WERI-Rb-1 (cell line): ENCODE measurements around the gene ZNF133.
"Not testable (repeated sequence)": the region's sequence is repeated elsewhere in the genome, so short reads cannot be mapped to it uniquely, and the experiment has no call there.

Experiments used
- DNase-seq: peaks from one replicate; pipeline ENCODE4 v3.0.0-alpha.2; 2020
- H3K27ac ChIP-seq: fragments of 250-450 bp; sonication (Bioruptor Pico); 2 replicates; pipeline ENCODE4 v1.5.1; 2020; ENCODE audit warnings: mild to moderate bottlenecking, moderate library complexity
- H3K27me3 ChIP-seq: fragments of 250-450 bp; sonication (Bioruptor Pico); 2 replicates; pipeline ENCODE4 v1.5.1; 2021; ENCODE audit warnings: mild to moderate bottlenecking, low read depth, moderate library complexity; ENCODE audit not compliant: insufficient read depth, severe bottlenecking
- H3K36me3 ChIP-seq: fragments of 250-450 bp; sonication (Bioruptor Pico); 2 replicates; pipeline ENCODE4 v1.5.1; 2020; ENCODE audit warnings: mild to moderate bottlenecking, moderate library complexity
- H3K4me3 ChIP-seq: 2 replicates; pipeline ENCODE4 v1.5.1; 2011; ENCODE audit warnings: low read depth, mild to moderate bottlenecking, control low read depth, low read length
- H3K9me3 ChIP-seq: fragments of 250-450 bp; sonication (Bioruptor Pico); 2 replicates; pipeline ENCODE4 v1.5.1; 2021; ENCODE audit warnings: mild to moderate bottlenecking, moderate library complexity; ENCODE audit not compliant: severe bottlenecking
- TF ChIP-seq, protein P1 (sequence below): IDR thresholded peaks from 2 replicates; pipeline ENCODE4 v1.5.1; 2011; ENCODE audit warnings: low read depth, mild to moderate bottlenecking, control low read depth, inconsistent platforms, low read length

The ZNF133 gene

GRCh38 chr20:18331694-18332093 lies 43.4 kb downstream of the ZNF133 start:
- no peak for DNase-seq
- no peak overlapping the region for H3K4me3 ChIP-seq
- no peaks in the 10 kb centered on the region for H3K27me3 ChIP-seq
- TF ChIP-seq, protein P1, sequence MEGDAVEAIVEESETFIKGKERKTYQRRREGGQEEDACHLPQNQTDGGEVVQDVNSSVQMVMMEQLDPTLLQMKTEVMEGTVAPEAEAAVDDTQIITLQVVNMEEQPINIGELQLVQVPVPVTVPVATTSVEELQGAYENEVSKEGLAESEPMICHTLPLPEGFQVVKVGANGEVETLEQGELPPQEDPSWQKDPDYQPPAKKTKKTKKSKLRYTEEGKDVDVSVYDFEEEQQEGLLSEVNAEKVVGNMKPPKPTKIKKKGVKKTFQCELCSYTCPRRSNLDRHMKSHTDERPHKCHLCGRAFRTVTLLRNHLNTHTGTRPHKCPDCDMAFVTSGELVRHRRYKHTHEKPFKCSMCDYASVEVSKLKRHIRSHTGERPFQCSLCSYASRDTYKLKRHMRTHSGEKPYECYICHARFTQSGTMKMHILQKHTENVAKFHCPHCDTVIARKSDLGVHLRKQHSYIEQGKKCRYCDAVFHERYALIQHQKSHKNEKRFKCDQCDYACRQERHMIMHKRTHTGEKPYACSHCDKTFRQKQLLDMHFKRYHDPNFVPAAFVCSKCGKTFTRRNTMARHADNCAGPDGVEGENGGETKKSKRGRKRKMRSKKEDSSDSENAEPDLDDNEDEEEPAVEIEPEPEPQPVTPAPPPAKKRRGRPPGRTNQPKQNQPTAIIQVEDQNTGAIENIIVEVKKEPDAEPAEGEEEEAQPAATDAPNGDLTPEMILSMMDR: no peak
- H3K36me3 ChIP-seq: no peaks in the 10 kb centered on the region
- peaks cover 8% of the 10 kb centered on the region for H3K9me3 ChIP-seq
- H3K27ac ChIP-seq: no peak overlapping the region

DNA sequence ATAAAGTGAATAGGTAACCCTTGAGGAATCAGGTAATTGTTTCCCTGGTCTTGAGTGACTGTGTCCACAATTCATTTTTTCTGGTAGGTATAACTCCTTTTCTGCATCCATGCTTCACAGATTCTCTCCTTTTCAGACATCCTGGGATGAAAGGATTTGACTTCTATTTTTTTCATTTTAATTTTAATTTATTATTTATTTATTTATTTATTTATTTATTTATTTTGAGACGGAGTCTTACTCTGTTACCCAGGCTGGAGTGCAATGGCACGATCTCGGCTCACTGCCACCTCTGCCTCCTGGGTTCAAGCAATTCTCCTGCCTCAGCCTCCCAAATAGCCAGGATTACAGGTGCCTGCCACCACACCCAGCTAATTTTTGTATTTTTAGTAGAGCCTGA lies 61.4 kb downstream of the ZNF133 start:
- H3K4me3 ChIP-seq, H3K9me3 ChIP-seq, H3K27me3 ChIP-seq, H3K27ac ChIP-seq, DNase-seq, H3K36me3 ChIP-seq: not testable (repeated sequence)

DNA sequence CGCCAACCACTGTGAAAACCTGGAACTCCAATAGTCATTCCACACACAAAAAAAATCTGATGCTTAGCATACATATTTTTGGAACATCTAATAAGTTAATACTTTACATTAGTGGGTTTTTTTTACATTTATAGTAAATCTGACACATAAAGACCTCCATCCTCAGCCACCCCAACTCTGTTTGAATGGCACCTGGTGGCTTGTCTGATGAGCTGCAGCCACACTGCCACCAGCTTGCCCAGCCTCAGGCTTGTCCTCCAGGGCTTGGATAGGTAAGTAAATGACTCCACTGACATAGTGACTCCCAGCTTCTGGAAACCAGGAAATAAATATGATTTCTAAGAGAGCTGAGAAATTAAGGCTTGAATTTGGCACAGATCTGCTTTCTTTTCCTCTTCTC lies 71.5 kb downstream of the ZNF133 start:
- DNase-seq: no peak
- H3K4me3 ChIP-seq: no peak overlapping the region
- TF ChIP-seq, protein P1: no peak
- H3K36me3 ChIP-seq: no peaks in the 10 kb centered on the region
- H3K27me3 ChIP-seq: no peaks in the 10 kb centered on the region
- H3K9me3 ChIP-seq: no peaks in the 10 kb centered on the region
- no peak overlapping the region for H3K27ac ChIP-seq

DNA sequence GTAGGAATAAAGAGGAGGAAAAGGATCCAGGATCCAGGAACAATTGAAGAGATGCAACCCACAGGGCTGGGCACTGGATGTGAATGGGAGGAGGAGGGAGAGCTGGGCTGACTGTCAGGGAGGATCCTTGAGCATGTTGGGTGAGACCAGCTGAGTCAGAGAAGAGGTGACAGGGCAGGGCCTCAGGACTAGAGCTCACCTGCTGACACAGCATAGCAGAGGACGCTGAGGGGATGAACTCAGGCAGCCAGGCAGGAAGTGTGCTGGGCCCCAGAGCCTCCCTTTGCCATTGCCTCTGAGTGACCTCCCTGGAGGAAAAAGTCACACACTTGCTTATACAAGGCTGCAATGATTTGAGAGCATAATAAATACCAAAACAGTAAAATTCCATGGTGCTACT lies 72.3 kb downstream of the ZNF133 start:
- no peaks in the 10 kb centered on the region for H3K27me3 ChIP-seq
- no peak overlapping the region for H3K4me3 ChIP-seq
- TF ChIP-seq, protein P1: no peak
- no peak for DNase-seq
- H3K9me3 ChIP-seq: no peaks in the 10 kb centered on the region
- no peak overlapping the region for H3K27ac ChIP-seq
- no peaks in the 10 kb centered on the region for H3K36me3 ChIP-seq

DNA sequence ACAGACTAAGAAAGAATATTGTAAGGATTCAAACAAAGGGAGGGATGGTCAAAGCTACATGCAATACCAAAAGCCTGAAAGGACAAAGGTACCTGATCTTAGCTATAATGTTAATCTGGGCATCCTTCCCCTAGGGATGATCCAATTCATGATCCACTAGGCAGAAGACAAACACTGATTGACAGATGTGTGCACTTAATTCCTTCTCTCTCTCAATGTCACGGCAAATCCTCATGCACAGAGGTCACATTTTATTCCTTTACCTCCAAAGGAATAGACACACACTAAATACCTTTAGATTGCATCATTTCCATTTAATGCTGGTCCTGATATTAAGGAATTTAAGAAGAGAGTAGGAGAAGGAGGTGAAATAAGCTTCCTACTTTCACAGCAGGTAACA lies 73.4 kb downstream of the ZNF133 start:
- DNase-seq: no peak
- no peak overlapping the region for H3K27ac ChIP-seq
- no peaks in the 10 kb centered on the region for H3K27me3 ChIP-seq
- no peaks in the 10 kb centered on the region for H3K36me3 ChIP-seq
- no peak overlapping the region for H3K4me3 ChIP-seq
- TF ChIP-seq, protein P1: no peak
- H3K9me3 ChIP-seq: no peaks in the 10 kb centered on the region

DNA sequence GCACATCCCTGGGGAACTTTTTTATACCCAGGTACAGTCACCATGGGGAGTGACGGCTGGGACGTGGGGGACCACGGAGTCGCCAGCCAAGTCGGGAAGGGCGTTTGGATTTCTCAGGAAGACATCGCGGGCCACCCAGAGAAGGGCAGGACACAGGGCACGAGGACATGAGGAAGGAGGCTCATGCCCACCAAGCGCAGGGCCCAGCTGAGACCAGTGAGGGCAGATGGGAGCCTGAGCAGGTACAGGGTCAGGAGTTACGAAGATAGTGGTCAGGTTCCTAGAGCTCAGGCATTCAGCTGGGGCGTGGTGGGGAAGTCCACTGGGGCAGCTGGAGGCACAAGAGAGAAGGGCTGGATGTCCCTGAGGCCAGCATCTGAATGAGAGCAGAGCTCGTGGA lies 74.6 kb downstream of the ZNF133 start:
- Histone ChIP-seq H3K4me3 (no peak overlapping the region), H3K27me3 (no peaks in the 10 kb centered on the region), H3K27ac (no peak overlapping the region), H3K36me3 (no peaks in the 10 kb centered on the region), H3K9me3 (no peaks in the 10 kb centered on the region)
- DNase-seq: no peak
- TF ChIP-seq, protein P1: no peak

DNA sequence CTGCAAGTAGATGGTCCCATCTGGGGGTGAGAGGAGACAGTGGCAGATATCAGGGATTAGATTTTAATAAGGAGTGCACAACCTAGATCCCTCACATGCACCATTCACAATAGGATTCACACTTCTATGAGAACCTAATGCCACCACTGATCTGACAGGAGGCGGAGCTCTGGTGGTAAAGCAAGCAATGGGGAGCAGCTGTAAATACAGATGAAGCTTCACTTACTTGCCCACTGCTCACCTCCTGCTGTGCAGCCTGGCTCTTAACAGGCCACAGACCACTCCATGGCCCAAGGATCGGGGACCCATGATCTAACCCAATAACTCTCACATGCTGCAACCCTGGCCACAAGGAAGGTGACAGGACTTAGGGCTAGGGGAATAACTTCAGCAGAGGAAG lies 75.4 kb downstream of the ZNF133 start:
- Histone ChIP-seq H3K27ac (no peak overlapping the region), H3K27me3 (no peaks in the 10 kb centered on the region), H3K4me3 (no peak overlapping the region), H3K36me3 (no peaks in the 10 kb centered on the region), H3K9me3 (no peaks in the 10 kb centered on the region)
- TF ChIP-seq, protein P1: no peak
- DNase-seq: no peak
